HG03135 (cell line): ENCODE data around the gene KMT2E.
A peak's percentile ranks its signal among the peaks of the same experiment; 100 is the strongest.

Source experiments
- ATAC-seq: cut with Tn5 transposase; IDR thresholded peaks from one replicate; pipeline ENCODE4 v1.9.1; 2021; ENCODE audit warnings: mild to moderate bottlenecking, moderate library complexity; ENCODE audit not compliant: unreplicated experiment

KMT2E gene

DNA sequence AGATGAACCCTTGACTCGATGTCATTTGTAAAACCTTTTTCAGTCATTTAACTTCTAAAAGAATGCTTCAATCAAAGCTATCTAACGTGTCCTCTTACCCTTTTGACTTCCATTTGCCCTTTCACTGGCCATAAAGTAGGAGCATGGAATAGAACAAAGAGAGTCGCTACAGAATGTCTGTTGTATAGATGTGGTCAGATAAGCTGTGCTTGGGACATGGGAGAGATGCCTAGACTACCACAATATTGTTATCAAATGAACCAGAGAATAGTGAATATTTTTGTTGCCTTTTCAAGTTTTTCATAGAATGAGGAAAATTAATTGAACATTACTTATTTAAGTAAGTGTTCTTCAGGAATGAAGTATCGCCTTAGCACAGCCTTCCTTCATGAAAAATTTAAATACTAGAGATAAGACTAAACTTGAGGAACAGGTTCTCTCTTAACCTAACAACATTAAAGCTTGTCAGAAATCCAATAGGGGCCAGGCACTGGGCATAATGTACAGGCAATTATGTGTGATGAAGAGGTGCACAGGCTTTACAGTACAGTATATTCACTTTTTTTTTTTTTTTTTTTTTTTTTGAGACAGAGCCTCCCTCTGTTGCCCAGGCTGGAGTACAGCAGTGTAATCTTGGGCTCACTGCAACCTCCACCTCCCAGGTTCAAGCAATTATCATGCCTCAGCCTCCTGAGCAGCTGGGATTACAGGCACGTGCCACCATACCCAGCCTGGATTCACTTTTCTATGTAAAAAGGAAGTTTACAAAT lies 7.5 kb upstream of the KMT2E start:
- no peak for ATAC-seq

DNA sequence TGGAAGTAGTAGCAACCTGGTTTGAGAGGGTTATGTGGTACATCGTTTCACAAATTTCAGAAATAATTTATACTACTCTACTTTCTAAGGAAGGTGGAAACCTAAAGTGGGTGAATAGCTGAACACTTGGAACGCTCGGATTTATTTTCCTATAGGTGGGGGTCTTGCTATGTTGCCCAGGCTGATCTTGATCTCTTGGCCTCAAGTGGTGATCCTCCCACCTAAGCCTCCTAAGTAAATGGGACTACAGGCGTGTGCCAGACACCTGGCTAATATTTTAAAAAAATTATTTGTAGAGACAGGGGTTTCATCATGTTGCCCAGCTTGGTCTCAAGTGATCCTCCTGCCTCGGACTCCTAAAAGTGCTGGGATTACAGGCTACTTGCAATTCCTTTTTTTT lies 6.7 kb upstream of the KMT2E start:
- ATAC-seq: no peak

DNA sequence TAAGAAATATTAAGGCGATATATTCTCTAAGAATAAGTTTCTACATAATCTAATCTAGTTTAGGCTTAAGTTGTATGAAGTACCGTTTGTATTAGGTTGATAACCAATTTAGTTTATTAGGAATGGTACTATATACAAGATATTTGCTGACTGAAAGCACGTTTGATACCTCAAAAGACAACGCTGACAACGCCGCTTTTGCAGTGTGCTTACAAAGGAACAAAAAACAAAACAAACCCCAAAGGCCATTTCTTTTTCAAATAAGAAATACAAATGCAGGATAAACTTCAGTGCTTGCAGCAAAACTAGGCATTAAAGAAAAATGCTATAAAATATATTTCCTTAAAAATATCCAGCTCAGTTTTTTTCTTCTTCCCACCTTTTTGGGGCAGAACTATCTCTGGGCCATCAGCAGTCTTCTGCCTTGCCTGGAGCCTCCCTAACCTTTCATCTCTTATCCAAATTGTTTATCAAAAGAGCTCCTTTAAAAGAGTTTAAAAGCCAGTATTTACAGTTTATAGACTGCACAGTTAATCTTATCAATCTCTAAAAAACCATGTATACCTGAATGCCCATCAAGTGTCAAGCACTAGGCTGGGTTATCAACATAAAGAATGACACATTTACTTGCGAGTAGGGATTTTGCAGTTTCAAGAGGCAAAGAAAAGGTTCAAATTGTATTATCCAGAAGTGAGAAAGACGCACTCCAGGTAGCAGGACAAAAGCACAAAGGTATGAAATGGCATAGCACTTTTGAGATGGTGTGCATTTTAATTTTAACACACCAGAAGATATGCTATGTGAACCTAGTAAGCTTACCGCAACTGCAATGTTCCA lies 4.1 kb upstream of the KMT2E start:
- ATAC-seq: no peak

DNA sequence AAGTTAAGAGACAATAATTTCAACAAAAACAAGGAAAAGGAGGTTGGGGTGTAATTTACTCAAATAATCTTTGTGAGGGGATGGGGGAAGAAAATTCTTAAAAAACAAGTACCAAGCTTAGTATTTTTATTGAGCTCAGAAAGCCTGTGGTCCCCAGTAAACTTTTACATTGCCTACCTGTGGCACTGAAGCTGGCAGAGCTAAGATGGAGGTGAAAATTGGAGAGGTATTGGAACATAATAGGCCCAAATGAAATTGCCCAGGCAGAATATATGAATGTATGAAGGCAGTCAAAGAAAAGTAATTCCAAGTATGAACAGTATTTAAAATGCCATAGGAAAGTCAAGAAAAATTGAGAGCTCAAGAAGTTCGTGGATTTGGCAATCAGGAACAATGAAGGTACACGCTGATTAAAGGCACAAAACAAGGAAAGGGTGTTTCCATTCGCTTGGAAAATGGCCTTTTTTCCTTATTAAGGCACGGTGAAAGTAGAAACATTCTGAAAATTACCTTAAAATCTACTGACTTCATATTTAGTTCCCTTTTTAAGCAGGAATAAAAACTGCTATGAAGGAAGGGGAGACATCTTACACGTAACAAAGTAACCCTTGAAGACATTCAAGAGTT lies 3.4 kb upstream of the KMT2E start:
- no peak for ATAC-seq

DNA sequence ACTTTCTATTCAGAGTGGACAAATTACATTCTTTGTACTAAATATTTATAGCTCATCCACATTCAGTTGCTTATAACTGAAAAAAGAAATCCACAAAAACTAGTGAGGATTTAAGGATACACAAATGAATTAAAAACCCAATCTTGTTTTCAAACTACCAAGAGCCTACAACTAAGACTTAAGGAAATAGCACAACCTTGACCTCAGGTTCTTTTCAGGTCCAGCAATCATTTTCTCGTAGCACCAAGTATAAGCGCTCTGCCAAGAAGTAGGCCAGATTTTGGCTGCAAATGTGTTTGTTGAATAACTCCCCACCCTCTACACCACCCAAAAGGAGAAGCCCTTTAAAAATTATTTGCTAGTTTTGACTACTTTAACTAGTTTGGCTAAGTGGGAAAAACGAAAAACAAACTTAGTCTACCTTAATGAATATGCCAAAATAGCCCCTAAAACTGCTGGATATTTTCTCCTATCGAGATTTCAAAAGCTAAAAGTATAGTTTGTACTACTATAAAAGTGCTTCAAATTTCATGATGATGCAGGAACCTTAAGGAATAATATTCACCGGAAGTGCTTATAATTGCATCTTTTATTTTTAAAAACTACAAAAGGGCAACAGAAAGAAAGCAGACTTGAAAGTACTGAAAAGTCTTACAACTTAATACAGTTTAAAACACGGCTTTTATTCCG lies 2.7 kb upstream of the KMT2E start:
- ATAC-seq: no peak

DNA sequence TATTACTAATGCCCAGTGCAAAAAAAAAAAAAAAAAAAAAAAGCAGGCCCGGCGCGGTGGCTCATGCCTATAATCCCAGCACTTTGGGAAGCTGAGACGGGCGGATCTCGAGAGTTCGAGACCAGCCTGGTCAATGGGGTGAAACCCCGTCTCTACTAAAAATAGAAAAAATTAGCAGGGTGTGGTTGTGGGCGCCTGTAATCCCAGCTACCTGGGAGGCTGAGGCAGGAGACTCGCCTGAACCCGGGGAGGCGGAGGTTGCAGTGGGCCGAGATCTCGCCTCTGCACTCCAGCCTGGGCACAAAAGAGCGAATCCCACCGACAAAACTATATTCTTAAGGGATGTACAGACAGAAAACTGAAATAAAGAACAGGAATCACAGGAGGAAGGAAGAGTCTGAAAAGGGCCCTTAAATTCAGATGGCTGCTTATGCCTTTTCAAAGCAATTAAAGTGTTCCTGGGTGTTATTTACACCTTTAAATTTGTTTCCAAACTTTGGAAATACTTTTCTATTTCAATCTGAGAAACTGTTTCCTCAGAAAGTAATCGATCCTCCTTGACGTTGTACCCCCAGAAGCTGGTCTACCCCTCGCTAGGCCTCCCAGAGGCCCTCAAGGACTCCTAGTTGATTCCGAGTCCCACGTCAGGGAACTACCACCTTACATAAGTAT lies 2.0 kb upstream of the KMT2E start:
- ATAC-seq: no peak

DNA sequence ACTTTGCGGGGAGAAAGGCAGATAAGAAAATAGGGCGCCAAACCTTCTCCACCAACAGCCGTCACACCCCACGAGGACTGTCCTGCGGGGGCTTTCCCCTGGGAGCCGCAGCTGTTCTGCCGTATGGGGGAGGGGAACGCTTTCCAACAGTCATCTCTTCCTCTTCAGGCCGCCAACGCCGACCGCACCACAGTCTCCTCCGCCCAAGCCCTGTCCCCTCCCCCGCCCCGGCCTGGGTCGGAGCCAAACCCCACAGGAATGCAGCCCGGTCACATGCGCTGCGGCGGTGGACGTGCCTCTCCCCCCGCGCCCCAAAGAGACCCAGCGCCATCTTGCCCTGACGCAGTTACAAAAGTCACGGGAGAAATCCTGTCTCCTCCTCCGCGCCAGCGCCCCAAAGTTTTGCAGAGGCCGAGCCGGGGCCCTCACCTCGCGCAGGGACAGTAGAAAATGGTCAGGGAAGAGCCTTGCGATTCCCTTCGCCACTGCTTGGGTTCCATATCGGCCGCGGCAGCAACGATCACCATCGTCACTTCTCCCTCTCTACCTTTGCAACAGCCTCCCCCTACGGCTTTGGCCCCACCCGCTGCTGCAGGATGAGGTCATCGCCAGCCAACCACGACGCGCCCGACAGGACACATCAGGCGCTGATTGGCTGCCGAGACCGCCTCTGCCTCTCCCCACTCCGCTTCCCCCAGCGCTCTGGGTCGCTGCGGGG lies 1.3 kb upstream of the KMT2E start:
- peak; percentile 77 for ATAC-seq

DNA sequence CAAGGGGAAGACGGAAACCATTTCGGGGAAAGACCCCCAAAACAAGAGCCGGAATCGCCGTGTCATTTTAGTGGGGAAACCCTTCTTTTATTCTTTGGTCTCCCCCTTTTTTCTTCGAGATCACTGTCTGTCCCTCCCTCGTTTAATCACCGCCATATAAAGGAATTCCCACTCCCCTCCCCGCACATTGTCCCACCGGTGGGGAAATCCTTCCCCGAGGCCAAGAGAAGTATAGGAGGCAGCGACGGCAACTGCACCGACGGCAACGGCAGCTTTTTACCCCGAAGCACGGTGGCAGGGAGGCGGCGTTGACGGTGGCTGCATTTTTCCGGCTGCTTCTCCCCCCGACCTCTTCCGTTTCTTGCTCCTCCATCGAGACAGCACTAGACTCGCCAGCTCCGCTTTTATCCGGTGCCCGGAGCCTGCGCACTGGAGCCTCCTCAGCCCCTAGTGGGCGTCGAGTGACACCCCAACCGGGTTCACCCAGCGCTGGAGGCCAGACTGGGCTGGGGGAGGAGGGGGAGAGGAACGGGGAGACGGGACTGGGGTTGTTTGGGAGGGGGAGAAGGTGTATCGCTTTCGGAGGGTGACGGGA lies 687 bp upstream of the KMT2E start:
- peak; percentile 37 for ATAC-seq

DNA sequence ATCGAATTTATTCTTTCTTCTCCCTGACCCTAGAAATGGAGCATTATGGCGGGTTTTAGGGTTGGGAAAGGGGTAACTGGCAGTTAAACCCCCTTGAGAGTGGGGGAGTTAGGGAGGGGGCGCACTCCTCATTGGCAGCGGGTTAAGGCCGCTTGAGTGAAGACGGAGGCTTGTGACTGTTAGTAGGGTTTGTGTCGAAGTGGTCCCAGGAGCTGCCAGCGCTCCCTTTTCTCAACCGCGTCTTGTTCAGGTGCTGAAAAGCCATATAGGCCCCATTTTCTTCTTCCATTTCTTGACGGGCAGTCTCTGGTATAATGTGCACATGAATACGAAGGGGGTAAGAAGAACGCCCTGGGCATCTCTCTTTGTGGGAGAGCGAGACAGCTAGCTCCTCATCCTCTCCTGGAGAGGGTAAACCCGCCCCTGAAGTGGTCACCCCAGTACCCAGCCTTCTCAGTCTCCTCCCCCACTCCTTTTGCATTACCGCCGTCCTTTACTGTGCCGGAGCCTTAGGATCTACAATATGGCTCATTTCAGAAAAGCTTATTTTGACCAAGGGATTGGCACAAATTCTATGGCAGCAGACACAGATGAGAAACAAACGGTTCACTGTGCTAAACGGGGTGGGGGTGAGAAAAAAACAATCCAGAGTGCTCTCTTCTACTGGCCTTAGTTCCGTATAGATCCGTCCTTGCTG lies 836 bp downstream of the KMT2E start:
- ATAC-seq: no peak

DNA sequence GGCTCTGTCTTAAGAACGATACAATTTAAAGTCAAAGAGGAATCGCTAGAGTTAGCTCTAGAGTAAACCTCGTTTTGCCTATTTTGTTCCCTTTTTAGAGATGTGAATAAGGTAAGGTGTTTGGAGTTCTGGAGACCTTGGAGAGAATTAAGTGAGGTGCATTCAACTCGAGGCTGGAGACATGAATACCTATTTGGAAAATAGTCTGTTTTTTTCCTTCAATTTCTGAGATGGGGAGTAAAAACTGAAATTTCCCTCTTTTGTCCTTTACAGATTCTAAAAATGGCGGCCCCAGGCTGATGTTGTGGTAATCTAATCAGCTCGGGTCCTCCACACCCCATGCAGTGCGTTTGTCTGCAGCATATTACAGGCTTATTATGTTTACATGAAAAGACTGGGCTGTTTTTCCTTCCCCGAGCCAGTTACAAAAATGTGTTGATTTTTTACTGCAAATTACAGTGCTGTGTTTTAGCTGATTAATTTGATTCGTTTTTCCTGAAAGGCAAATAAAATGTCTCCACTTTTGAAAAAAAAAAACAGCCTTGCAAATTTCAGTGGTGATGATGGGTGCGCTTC lies 1.5 kb downstream of the KMT2E start:
- ATAC-seq: no peak

DNA sequence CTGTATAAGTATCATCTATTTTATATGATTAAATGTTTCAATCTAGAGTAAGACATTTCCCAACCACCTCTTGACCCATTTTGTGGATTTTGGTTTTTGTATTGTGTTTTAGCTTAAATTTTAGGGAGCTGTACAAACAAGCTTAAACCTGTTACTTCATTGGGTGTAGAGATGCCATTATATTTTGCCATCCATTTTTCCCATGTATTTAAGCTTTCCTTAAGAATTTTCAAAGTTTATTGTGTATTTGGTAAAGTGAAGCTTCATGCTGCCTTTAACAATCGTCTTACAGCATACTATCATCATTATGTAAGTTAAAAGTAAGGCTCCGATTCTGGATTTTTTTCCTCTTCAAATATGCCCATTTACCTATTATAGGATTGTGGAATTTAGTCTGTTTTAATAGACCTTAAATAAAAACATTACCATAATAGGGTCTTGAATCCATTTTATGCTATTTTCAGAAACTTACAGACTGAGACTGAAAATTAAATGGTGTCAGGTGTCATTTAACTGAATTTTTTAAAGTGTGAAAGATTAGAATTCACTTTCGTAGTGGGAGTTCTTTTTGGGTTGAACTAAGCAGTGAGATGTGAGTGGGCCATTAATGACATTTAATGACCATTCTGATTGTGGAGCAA lies 2.2 kb downstream of the KMT2E start:
- no peak for ATAC-seq

DNA sequence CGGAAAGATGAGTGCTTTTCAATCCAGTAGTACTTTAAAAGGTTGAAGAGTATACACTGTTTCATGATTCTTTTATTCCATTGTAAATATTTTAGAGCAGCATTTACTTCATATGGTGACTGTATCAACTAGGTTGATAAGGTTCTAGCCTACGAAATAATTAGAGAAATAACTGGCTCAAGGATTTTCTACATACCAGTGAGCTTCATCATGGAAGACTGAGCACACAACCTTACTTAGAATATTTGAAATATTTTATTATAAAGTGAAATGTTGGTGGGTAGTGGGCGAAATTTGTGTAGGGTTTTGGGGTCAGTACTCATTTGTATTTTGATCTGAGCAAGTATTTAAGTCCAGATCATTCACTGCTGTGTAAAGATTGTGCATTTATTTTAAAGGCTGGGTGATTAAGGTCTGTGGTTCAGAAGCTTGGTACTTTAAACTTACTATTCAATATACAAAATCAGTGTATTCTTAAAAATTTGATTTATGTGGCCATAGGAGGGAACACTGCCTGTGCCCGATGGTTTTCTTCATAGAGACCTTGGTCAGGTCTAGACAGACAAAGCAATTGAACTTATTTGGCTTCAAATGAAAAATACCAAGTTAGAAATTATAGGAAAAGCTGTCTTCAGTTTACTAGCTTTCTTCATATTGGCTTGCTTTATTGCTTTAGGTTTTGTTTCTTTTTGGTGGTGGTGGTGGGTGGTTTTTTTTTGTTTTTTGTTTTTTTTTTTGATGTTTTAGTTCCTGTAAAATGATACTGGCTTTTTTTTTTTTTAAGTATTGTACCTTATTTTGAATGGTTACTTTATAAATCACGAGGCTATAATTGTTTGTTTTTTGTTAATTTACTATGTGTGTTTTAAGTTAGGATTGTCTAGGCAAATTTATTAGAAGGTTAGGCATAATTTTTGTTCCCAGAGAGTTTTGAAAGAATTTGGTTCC lies 3.0 kb downstream of the KMT2E start:
- ATAC-seq: no peak

DNA sequence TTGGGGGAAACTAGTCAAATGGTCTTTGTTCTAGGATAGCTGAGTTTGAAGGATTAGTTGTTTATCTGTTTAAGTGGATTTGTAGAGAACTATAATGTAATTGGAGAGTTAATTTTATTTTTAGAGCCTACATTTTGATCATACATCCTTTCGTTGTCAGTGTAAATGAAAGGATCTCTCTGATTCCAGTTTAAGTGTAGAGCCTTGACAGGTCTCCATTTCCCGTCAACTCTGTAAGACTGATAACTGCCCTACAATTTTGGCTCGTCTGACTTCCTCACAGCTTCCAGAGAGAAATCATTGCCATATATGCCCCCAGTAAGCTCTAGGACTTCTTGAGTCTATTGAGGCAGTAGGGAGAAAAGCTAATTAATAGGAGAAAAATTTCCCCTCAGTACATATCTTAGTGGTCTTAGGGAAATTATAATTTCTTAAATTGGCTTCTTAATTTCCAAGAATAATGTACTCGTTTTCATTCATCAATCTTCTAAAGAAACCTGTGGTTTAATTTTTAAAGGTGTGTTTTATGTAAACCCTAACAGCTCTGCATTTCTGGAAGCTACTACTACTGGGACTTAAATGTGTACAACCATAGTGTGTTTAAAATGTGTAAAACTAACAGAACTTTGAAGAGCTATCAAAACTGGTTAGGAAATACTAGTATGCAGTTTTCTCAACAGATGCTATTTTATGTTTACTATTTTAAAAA lies 3.8 kb downstream of the KMT2E start:
- ATAC-seq: no peak

DNA sequence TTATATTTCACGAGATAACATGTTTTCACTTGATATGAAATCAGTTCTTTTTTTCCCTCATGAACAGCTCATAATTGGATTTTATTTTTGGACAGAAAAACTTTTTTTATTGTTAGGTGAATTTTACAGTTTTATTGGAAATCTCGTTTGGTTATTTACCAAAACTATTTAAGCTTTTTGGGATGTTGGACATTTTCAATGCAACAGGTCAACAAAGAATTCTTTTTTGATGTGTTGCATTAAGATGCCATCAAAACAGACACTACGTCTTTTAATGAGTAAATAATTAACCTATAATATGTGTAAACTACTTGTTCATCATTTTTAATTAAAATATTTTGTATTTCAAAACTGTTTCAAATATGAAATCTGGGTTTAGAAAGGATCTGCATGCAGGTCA lies 5.3 kb downstream of the KMT2E start:
- ATAC-seq: no peak

DNA sequence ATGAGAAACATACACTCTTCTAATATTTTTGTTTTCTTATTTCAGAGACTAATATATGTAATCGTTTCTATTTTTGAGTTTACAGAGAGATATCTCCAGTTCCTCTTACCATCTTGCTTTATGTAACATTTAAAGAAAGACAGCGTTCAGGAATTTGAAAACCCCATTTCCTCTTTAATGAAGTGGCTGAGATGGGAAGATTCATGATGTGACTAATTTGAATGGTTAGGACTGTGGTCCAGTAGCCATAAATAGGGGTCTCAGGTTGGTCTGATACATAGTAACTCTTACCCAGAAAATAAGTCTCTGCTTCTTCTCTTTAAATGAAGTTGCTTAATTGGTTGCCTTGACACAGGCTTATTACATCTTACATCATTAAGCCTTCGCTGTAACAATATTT lies 6.9 kb downstream of the KMT2E start:
- no peak for ATAC-seq

DNA sequence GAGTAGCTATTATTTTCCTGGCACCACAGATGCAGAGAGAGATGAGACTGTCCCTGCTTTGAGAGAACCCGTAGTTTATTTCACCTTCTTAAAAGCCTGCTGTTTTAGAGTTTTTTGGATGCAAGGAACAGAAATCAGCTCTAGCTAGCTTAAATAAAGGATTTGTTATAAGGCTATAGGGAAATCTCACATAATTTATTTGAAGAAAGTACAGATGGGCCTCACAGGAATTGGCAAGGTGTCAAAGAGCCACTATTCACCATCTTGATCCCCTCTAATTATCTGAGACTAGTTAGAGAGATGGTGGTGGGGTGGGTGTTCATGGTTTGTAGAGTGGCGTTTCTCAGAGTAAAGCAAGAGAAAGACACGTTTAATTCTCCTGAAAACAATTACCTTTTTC lies 7.3 kb downstream of the KMT2E start:
- no peak for ATAC-seq

DNA sequence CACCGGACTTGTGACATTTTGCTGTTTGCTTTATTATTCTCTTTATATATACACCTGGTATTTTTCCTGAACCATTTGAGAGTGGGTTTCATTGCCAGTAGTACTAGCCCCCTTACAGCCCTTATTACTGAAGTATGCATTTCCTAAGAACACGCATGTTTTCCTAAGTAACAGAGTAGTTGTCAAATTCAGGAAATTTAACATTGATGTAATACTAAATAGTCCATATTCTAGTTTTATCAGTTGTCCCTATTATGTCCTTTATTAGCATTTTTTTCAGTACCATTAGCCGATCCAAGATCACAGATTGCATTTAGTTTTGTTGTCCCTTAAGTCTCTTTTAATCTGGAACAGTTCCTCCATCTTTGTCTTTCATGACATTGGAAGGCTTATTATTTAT lies 8.0 kb downstream of the KMT2E start:
- ATAC-seq: no peak
